A172 (cell line): ENCODE results near the gene ST6GAL1. TPM values are rescaled to one million over a fixed set of nuclear protein-coding genes. Genes with fewer than 3 reads are reported as not detected.
"Not testable (repeated sequence)": the region's sequence is repeated elsewhere in the genome, so short reads cannot be mapped to it uniquely, and the experiment has no call there.

ENCODE experiments used
- DNase-seq: peaks from one replicate; pipeline ENCODE4 v3.0.0-alpha.2; 2015; ENCODE audit warnings: low spot score
- total RNA-seq: library from RNA; depleted of rRNA; stranded (reverse); fragments of >200 nt; shearing (Covaris generic); gene quantifications from 2 replicates; pipeline ENCODE4 v1.2.3, GENCODE V29; 2014

ST6GAL1 gene
- total RNA-seq, 1 experiment from 2014 or later: 5.3 TPM

DNA sequence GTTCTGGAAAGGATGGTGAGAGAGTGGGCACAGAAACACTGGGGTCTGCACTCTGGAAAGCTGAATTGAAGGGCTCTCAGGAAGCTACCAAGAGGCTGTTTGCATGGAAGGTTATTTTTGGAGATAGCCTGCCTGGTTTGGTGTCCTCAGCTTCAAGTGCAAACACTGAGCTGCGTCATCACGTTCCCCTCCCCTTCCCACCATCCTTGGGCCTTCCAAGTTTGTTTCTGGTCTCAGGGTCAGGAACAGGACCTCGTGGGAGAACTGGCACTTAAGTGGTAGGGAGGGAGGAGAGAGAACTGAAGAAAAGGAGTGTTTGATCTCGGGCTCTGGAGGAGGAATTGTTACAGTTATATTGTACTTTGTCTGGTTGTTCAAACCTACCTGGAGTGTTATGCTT is 10.6 kb downstream of the ST6GAL1 start:
- no peak for DNase-seq

DNA sequence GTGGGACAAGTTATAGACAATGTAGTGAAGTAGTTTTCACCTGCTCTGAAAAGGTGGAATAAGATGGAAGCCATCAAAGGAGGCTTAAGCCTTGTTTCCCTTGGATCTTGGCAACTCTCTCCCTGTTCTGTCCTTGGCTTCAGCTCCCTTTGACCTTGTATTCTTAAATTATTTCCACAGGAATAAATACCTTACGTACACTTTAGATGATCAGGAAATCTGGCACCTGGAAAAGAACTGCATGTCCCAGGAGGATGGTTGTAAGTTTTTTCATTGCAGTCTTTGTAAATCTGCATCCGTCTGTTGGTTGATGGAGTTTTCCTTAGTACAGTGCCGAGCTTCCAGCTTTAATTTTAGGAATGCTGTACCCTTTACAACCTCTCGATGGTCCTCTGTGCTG is 11.8 kb downstream of the ST6GAL1 start:
- DNase-seq: no peak

DNA sequence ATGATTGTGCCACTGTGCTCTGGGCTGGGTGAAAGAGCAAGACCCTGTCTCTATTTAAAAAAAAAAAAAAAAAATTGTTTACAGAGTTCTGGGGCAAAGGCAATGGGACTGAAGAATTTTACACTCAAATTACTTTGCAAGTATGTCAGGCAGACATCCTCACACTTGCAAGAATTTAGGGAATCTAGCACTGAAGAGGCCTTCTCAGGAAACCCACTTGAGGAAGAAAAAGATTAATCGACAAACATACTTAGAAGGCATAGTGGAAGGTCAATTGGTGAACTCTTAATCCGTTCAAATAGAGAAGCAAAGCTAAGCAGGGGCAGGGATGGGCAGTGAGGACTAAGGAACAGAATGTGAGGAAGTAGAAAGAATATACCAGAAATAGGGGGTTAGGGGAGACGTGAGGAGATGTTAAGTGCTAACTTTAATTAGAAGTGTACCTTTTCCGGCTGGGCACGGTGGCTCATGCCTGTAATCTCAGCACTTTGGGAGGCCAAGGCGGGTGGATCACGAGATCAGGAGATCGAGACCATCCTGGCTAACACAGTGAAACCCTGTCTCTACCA is 15.0 kb downstream of the ST6GAL1 start:
- DNase-seq: no peak

DNA sequence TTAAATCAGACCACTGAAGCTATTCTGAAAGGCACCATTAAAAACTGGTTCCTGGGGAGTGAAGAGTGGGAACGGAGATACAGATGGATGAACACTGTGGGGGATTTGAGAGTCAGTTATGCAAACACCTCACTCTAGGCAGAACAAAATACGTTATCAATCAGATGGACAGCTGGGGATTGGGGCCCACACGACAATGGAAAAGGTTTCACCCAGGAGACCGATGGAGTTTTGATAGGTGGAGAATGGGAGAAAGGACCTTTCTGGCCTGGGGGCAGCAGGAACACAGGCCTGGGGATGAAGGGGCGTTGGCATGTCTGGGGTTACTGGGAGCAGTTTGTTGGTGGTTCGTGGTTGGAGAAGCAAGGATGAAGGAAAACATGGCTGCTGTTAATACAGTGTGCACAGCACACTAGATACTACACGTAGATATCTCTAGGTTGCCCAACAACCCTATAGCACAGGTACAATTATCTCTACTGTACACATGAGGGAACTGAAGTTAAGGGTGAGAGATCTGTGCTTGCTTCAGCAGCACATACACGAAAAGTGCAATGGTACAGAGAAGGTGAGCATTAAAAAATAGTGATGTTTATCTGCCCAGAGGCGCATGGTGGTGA is 16.5 kb downstream of the ST6GAL1 start:
- no peak for DNase-seq

DNA sequence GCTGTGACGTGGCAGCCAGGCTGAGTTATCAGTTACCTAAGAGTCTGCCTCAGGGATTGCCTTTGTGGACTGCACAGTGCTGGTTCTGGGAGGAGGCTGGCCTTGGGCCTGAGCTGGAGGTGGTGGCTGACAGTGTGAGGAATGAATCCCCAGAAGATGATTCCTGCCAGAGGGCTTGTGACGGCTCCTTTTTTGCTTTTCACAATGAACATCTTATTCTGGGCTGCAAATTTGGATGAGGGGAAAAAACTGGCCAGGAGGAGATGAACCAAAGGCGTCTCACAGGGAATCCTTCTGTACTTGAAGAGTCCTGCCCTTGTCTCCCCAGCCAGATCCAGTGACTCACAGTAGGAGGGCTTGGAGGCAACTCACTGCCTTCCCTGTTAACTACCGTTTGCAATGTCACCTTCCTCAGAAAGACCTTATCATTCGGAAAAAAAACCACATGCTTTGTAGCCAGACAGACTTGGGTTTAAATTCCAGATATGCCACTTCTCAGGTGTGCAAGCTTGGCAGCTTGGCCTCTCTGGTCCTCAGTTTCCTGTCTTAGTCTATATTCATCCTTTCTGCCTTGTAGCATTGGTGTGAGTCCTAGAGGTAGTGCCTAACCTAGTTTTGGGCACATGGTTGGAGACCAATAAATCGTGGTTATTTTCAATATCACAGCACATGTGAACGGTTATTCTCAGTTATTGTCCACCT is 19.1 kb downstream of the ST6GAL1 start:
- DNase-seq: peak; percentile 14

DNA sequence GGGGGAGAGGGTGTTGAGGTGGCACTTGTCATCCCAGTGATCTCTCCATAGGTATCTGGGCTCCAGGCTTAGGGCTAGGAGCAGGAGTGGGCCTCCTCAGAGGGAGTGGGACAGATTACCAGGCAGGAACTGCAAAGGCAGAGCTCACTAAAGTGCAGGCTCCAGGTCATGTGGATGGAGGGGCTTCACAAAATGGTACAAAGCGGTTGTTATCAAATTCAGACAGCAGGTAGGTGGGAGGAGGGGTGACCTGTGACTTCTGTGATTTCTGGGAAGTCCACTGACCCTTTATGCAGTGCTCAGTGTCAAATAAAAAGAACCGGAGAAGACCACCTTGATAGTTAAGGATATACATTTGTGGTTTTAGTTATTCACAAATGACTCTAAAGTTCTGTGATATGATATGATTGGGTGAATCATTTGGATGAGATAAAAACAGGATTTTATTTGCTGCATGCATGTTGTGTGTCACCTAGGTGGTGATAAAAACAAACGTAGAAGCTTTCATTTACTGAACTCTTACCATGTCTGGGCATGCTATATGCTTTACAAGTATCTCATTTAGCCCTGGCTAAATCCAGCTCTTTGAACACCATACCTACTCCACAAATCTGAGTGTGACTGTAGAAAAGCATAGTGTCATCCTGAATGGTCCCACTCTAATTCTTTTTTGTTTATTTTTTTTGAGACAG is 20.2 kb downstream of the ST6GAL1 start:
- DNase-seq: no peak

DNA sequence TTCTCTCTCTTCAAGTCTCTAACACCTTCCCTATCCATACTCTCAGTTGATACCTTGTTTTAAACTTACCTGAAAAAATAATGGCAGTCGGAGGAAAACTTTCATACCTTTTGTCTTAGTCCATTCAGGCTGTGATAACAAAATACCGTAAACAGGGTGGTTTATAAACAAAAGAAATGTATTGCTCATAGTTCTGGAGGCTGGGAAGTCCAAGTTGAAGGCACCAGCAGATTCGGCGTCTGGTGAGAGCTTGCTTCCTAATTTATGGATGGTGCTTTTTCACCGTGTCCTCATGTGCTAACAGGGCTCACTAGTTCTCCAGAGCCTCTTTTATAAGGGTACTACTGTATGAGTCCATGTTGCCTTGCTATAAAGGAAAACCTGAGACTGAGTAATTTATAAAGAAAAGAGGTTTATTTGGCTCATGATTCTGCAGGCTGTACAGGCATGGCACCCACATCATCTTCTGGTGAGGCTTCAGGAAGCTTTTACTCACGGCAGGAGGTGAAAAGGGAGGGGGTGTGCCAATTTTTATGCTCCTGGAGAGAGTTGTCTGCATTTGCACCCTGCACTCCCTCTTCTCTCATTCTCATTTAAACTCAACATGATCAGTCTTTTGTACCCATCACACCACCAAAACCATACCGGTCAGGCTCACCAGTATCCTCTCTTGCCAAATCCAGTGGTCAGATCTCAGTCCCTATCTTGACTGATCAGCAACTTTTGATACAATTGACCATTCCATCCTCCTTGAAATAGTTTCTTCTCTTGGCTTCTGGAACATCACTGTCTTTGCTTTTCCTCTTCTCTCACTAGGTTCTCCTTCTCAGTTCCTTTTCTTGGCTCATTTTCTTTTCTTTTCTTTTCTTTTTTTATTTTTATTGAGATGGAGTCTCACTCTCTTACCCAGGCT is 21.6 kb downstream of the ST6GAL1 start:
- DNase-seq: no peak

DNA sequence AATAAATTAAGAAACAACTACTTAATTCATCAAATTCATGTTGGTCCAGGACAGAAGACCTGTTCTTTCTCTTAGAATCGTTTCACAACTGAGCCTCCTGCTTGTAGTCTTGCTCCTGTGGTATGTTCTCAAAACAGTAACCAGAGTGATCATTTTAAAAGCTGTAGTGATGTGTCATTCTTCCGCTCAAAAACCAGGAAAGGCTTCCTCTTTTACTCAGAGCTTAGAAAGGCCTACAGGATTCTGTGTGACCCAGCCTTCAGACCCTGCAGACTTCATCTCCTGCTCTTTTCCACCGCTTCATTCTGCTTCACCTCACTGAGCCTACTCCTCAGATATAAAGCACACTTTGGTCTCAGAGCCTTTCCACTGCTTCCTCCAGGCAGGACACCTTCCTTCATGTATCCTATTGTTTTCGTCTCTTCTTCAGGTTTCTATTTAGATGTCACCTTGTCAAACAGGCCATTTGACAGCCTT is 22.7 kb downstream of the ST6GAL1 start:
- DNase-seq: peak; percentile 10

DNA sequence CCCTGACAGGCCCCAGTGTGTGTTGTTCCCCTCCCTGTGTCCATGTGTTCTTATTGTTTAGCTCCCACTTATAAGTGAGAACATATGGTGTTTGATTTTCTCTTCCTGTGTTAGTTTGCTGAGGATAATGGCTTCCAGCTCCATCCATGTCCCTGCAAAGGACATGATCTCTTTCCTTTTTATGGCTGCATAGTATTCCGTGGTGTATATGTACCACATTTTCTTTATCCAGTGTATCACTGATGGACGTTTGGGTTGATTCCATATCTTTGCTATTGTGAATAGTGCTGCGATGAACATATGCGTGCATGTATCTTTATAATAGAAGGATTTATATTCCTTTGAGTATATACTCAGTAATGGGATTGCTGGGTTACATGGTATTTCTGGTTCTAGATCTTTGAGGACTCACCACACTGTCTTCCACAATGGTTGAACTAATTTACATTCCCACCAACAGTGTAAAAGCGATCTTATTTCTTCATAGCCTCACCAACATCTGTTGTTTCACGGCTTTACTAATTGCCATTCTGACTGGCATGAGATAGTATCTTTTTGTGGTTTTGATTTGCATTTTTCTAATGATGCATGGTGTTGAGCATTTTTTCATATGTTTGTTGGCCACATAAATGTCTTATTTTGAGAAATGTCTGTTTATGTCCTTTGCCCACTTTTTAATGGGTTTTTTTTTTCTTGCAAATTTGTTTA is 23.8 kb downstream of the ST6GAL1 start:
- not testable (repeated sequence) for DNase-seq

DNA sequence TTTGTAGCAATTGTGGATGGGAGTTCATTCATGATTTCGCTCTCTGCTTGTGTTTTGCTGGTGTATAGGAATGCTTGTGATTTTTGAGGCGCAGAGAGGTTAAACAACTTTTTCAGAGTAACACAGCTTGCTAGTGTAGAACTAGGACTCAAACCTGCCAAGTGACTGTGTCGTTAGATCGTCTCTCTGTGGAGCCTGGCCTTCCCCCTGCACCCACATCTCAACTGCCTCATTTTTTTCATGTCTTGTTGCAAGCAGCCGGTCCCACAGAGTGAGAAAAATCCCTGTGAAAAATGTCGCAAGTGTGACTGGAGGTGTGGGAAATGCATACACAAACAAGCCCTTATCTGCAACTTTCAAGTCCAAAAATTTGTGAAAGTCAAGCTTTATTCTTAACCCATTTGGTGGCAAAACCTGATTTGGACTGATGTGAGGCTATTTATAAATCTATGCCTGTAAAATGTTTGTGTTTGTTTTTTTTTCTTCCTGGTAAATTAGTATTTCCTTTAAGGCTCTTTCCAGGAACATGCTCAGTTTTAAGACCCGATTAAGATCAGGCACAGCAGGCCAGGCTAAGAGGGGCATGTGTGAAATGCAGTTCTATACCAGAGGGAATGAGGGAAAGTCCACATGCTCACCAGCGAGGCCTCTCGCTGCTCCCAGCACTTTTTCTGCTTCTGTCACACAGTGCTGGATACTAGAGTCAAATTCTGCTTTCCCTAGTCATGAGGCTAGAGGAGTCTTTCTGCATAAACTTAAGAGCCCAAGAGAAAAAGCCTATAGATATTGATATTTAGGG is 25.8 kb downstream of the ST6GAL1 start:
- no peak for DNase-seq

DNA sequence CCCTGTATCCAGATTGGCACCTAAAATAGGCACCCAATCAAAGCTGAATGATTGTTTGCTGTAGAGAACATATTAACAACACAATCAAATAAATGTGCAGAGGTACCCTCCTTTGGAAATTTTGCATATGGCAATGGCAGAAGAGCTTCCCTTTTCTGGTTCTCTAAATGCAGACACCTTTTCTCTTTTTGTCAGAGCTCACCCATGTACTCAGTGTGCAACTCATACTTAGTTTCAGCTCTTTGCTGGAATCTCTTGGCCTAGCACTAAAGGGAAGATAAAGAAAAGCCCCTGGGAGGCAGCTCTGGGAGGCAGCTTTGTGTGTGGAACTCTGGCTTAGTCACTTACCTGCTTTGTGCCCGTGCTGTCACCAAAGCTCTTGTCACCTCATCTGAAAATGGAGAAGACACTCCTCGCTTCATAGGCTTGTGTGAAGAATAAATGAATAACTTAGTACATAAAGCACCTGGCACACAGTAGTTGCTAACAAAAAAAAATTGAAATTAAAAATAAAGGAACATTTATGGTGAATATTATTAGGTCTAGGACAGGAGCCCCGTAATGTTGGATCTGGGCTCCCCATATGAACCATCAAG is 28.8 kb downstream of the ST6GAL1 start:
- DNase-seq: no peak

DNA sequence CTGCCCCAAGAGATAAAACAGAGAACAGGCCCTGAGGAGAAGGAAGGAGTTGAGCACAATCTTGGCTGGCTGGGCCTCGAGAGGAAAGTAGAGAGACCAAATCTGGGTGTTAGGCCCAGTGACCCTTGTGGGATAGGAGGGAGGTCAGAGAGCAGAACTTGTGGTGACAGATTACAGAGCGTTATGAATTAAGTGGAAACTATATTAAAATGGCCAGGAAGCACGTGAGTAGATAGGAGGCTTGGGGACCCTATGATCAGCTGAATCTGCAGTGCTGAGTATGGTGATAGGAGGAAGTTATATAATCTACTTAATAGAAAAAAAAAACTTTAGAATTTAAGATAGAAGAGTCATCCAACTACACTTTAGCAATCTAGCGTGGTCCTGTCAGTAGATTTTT is 30.0 kb downstream of the ST6GAL1 start:
- DNase-seq: no peak

DNA sequence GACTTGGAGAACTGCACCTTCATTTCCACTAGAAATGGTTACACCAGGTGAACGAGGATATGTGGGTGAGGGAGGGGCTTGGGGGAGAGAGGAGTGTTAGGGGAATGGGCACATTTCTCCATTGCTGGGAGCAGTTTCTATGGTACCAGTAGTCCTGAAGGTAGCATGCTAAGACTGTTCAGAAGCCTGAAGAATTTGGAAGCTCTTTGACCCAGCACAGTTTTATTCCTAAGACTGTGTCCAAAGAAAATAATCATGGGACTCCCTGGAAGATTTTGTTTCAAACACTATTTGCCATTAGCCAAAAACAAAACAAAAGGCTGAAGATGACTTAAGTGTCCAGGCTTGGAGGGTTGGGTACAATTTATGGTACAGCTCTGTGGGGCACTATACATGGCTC is 32.1 kb downstream of the ST6GAL1 start:
- no peak for DNase-seq

DNA sequence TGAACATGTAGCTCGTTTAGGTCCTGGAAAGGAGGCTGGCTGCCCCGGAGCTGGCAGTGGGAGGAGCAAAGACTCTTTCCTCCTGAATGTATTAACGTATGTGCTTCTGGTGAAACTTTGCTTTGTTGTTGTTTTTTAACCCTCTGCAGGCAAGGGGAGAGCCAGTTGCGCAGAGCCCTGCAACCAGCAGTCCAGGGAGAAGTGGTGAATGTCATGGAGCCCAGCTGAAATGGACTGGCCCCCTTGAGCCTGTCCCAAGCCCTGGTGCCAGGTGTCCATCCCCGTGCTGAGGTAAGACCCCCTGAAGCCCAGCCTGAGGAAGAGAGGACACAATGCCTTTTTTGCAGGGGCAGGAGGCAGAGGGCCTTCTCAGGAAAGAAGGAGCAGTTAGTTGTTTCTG is 33.3 kb downstream of the ST6GAL1 start:
- no peak for DNase-seq

DNA sequence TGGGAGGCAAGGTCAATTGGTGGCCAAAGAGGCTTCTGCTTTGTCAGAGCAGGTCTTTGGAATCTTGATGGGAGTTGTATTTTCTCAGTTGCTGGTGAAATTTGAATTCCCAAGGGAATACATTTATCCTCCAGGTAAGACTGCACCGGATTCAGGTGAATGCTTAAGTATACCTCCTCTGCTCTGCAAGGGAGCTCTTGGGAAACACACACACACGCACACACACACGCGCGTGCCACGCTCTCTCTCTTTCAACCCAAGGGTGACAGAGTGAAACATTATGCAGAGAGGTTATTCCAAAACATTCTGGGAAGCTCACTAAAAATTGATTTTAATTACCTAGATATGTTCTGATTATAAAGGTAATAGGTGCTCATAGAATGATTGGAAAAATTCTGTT is 33.7 kb downstream of the ST6GAL1 start:
- no peak for DNase-seq

DNA sequence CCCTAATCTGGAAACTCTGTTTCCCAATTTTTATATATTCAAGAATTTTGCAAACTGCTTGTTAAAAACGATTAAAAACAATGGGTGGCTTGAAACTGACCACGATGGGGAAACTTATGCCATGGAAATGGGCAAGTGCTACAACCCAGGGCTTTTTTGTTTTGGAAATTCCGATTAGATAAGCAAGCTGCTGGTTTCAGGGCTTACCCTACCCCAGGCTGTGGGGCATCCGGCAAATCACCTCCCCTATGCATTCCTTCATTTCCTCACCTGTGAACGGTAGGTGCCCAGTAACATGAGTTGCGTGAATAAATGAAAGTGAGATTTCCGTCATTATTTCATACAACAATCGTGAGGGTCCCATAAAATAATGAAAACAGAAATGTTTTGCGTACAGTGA is 34.3 kb downstream of the ST6GAL1 start:
- no peak for DNase-seq

DNA sequence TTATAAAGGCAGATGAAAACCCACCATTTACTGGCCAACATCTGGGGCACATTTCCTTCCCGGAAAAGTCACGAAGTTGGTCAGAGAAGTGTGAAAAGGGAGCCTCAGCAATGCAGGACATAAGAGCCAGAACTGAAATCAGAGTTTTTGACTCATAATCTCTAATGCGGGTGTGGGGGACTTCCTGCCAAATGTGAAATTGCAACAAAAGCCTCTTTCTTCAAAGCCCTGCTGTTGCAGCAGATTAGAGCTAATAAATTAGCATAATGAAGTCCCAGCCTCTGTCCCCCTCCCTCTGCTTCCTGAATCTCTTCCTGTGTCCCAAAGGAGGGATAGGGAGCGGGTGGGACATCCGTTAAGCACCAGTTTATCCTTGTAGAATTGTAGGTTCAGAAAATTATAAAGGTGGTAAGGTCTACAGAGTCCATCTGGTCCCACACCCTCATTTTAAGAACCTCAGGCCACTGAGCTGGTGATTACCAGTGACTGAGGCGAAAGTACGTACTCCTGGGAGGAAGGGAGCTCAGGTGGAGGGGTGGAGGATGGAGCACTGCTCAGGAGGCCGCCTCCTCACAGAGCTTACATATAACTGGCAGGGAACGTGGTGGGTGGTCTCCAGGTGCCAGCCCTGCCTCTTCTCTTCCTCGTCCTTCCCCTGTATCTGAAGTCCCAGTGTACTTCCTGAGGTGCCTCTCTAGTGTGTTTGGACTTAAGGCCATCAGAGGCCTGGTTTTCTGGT is 35.0 kb downstream of the ST6GAL1 start:
- DNase-seq: no peak

DNA sequence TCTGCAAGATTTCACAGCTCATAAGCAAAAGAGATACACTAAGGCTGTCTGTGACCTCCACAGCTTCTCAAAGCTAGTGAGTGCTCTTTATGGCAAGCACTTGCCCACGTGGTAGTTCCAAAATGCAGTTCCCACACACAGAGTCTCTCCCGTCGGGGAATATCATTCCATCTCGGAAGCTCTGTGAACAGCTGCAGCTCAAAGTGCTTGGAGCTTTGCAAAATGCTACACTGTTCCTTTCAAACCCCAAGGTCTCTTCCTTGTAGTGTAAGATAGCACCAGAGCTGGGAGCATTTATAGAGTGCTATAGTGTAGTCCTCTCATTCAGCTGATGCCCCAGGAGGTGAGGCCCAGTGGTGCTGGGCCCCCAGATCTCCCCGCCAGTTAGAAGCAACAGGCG is 36.1 kb downstream of the ST6GAL1 start:
- DNase-seq: no peak

DNA sequence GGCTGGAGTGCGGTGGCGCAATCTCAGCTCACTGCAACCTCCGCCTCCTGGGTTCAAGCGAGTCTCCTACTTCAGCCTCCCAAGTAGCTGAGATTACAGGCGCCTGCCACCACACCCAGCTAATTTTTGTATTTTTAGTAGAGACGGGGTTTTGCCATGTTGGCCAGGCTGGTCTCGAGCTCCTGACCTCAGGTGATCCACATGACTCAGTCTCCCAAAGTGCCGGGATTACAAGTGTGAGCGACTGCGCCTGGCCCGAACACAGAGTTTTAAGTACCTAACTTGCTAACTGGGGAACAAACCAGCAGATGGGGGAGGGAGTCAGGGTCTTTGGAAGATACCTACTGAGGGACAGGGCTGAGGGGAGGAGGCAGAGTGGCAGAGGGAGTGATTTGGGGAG is 36.9 kb downstream of the ST6GAL1 start:
- DNase-seq: not testable (repeated sequence)
